ENCODE data around the gene MAD1L1. TPM values are rescaled to one million over a fixed set of nuclear protein-coding genes. Genes with fewer than 3 reads are reported as not detected.

MAD1L1 gene
- total and polyA plus RNA-seq, 2 of the 13 experiments (the other 11 are each of a cell fraction or from before 2014, with no cell fraction given): 17.4 to 64.7 TPM

DNA sequence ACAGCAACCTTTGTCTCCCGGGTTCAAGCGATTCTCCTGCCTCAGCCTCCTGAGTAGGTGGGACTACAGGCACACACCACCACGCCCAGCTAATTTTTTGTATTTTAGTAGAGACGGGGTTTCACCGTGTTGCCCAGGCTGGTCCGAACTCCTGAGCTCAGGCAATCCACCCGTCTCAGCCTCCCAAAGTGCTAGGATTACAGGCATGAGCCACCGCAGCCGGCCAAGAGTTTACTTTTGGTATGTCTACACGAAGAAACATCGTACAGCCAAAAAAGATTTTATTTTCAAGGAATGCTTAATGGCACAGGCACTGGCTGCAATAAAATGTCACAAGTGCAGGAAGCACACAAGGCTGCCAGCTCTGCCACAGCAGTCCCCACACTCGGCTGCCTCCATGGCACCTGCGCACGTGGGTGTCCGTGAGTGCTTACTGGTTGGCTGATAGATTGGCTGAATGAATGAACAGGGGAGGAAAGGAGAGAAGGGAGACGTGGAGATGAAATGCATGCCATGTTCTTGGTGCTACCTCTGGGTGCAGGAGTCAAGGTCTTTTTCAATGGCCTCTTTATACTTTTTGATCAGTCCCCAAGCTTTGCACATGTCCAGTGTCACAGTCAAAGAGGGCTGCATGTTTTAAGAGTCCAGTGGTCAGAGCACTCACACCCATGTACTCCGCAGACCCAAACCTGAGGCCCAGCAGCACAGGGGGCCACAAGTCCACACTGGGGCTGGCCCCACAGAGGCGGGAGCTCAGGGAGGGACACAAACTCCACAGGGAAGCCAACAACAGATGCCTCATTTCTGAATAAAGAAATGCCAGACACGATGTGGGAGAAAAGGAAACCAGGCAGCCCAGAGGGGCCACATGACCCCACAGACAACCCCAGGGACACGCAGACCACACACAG lies 198.2 kb downstream of the MAD1L1 start (continued):
- TF ChIP-seq LCORL (IDR thresholded peaks at IDR 0.05) (no peak), LCORL (CRISPR knock-in tag; IDR thresholded peaks at IDR 0.05) (peak; percentile 28; the same call in 1 of the 2 replicates), SAP130 (CRISPR knock-in tag; IDR thresholded peaks at IDR 0.05; ENCODE audit: low read depth) (peak; percentile 39; the same call in 1 of the 2 replicates), TBX2 (CRISPR knock-in tag; IDR thresholded peaks at IDR 0.05; ENCODE audit: borderline replicate concordance) (peak; percentile 57; the same call in 1 of the 2 replicates), PAXIP1 (CRISPR knock-in tag; conservative IDR thresholded peaks at IDR 0.05) (peak; percentile 65), SALL1 (CRISPR knock-in tag; IDR thresholded peaks at IDR 0.05) (peak; percentile 58), THRA (CRISPR knock-in tag; IDR thresholded peaks at IDR 0.05; ENCODE audit: borderline replicate concordance) (no peak), ZNF350 (CRISPR knock-in tag; IDR thresholded peaks at IDR 0.05; ENCODE audit: borderline replicate concordance, low read depth) (no peak), SOX6 (IDR thresholded peaks at IDR 0.05) (no peak), SOX6 (CRISPR knock-in tag; IDR thresholded peaks at IDR 0.05) (peak; percentile 32; the same call in 1 of the 2 replicates), HNF4A (CRISPR knock-in tag; IDR thresholded peaks at IDR 0.05) (peak; percentile 50), SP140L (CRISPR knock-in tag; IDR thresholded peaks at IDR 0.05; ENCODE audit: borderline replicate concordance) (no peak)
- TF ChIP-seq, protein P1, sequence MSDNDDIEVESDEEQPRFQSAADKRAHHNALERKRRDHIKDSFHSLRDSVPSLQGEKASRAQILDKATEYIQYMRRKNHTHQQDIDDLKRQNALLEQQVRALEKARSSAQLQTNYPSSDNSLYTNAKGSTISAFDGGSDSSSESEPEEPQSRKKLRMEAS (IDR thresholded peaks at IDR 0.05): 0 out of 2 replicates have a peak, but pooled peaks have one; percentile 23
- TF ChIP-seq, protein P2, sequence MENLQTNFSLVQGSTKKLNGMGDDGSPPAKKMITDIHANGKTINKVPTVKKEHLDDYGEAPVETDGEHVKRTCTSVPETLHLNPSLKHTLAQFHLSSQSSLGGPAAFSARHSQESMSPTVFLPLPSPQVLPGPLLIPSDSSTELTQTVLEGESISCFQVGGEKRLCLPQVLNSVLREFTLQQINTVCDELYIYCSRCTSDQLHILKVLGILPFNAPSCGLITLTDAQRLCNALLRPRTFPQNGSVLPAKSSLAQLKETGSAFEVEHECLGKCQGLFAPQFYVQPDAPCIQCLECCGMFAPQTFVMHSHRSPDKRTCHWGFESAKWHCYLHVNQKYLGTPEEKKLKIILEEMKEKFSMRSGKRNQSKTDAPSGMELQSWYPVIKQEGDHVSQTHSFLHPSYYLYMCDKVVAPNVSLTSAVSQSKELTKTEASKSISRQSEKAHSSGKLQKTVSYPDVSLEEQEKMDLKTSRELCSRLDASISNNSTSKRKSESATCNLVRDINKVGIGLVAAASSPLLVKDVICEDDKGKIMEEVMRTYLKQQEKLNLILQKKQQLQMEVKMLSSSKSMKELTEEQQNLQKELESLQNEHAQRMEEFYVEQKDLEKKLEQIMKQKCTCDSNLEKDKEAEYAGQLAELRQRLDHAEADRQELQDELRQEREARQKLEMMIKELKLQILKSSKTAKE (CRISPR knock-in tag; IDR thresholded peaks at IDR 0.05; ENCODE audit: borderline replicate concordance): 0 out of 2 replicates have a peak, but pooled peaks have one; percentile 11
- TF ChIP-seq, protein P3, sequence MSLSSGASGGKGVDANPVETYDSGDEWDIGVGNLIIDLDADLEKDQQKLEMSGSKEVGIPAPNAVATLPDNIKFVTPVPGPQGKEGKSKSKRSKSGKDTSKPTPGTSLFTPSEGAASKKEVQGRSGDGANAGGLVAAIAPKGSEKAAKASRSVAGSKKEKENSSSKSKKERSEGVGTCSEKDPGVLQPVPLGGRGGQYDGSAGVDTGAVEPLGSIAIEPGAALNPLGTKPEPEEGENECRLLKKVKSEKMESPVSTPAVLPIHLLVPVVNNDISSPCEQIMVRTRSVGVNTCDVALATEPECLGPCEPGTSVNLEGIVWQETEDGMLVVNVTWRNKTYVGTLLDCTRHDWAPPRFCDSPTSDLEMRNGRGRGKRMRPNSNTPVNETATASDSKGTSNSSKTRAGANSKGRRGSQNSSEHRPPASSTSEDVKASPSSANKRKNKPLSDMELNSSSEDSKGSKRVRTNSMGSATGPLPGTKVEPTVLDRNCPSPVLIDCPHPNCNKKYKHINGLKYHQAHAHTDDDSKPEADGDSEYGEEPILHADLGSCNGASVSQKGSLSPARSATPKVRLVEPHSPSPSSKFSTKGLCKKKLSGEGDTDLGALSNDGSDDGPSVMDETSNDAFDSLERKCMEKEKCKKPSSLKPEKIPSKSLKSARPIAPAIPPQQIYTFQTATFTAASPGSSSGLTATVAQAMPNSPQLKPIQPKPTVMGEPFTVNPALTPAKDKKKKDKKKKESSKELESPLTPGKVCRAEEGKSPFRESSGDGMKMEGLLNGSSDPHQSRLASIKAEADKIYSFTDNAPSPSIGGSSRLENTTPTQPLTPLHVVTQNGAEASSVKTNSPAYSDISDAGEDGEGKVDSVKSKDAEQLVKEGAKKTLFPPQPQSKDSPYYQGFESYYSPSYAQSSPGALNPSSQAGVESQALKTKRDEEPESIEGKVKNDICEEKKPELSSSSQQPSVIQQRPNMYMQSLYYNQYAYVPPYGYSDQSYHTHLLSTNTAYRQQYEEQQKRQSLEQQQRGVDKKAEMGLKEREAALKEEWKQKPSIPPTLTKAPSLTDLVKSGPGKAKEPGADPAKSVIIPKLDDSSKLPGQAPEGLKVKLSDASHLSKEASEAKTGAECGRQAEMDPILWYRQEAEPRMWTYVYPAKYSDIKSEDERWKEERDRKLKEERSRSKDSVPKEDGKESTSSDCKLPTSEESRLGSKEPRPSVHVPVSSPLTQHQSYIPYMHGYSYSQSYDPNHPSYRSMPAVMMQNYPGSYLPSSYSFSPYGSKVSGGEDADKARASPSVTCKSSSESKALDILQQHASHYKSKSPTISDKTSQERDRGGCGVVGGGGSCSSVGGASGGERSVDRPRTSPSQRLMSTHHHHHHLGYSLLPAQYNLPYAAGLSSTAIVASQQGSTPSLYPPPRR (CRISPR knock-in tag; IDR thresholded peaks at IDR 0.05; ENCODE audit: borderline replicate concordance): peak; percentile 24; the same call in 1 of the 2 replicates

Measured in HepG2 (cell line).